Parathyroid adenoma (tissue), 2 donors: ENCODE data around the gene POLN.

Source experiments
- H2AFZ ChIP-seq: fragments of 300-600 bp; sonication (generic); one replicate; pipeline ENCODE4 v1.7.0; 2017; ENCODE audit warnings: antibody characterized with exemption, mild to moderate bottlenecking
- H3K27ac ChIP-seq: fragments of 300-600 bp; sonication (generic); one replicate; pipeline ENCODE4 v1.7.0; 2017
- H3K27me3 ChIP-seq: fragments of 300-600 bp; sonication (generic); one replicate; pipeline ENCODE4 v1.7.0; 2017; ENCODE audit warnings: low read length; ENCODE audit not compliant: control insufficient read depth, insufficient read depth
- H3K36me3 ChIP-seq: fragments of 300-600 bp; sonication (generic); one replicate; pipeline ENCODE4 v1.7.0; 2017; ENCODE audit warnings: low read length; ENCODE audit not compliant: control insufficient read depth, insufficient read depth
- H3K4me1 ChIP-seq: fragments of 300-600 bp; sonication (generic); one replicate; pipeline ENCODE4 v1.7.0; 2017; ENCODE audit warnings: control low read depth
- H3K4me2 ChIP-seq: fragments of 300-600 bp; sonication (generic); one replicate; pipeline ENCODE4 v1.7.0; 2017; ENCODE audit warnings: low read length
- H3K4me3 ChIP-seq: fragments of 300-600 bp; sonication (generic); one replicate; pipeline ENCODE4 v1.7.0; 2017; ENCODE audit warnings: low read depth, low read length
- H3K79me2 ChIP-seq: fragments of 300-600 bp; sonication (generic); one replicate; pipeline ENCODE4 v1.7.0; 2017; ENCODE audit warnings: control low read depth
- H3K9ac ChIP-seq: fragments of 300-600 bp; sonication (generic); one replicate; pipeline ENCODE4 v1.7.0; 2017; ENCODE audit warnings: mild to moderate bottlenecking
- H3K9me3 ChIP-seq: fragments of 300-600 bp; sonication (generic); one replicate; pipeline ENCODE4 v1.7.0; 2017; ENCODE audit warnings: low read length; ENCODE audit not compliant: control insufficient read depth
- CTCF ChIP-seq: fragments of 300-600 bp; sonication (generic); IDR thresholded peaks from one replicate; pipeline ENCODE4 v1.7.0; 2017; ENCODE audit warnings: antibody characterized with exemption, mild to moderate bottlenecking
- donor health status: primary hyperparathyroidism.

Gene POLN

DNA sequence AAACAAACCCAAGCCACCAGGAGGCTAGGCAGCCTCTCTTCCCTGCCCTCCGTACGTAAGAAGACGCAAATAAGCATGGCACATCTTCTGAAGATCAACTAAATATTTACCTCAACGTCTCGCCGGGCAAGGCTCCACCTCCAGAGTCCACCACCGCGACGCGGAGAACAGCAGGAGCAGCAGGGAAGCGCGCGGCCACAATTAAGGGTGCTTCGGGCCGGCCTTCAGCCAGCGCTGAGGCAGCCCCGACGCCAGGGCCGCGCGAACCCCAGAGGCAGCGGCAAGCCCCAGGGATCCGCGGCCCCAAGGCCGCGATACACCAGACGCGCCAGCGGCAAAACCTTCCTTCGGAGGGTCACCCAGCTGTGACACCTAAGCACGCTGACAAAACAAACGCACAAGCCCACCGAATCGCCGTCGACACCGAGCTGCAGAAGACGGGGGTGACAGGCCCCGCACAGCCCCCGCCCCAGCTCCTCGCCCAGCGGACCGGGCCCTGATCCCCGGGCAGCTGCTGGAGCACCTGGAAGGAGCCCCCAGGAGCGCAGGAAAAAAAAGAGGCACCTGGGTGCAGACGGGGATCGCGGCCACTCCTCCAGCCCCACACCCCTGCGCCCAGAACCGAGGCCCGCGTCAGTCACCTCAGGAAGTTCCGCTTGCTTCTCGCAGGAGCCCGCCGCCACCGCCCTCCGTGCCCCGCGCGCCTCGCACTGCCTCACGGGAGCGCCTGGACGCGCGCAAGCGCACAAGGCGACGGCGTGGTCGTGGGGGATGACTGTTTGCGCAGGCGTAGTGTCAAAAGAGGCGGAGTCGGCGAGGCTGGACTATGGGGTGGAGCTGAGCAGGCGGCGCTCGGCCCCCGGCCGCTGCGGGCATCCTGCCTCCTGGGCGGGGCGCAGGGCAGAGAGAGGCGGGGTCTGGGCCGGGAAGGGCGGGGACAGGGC, at the start of gene POLN, which contains the start of gene HAUS3:
Gene POLN, minus strand, starts transcription at position 712 of the 944 bp plus-strand sequence. CDS start 12,890 bp downstream, outside the sequence.
Gene HAUS3, minus strand, starts transcription at position 712 of the 944 bp plus-strand sequence. CDS start 1,175 bp downstream, outside the sequence.
- Histone ChIP-seq H3K4me1 (peaks cover 5% of the 10 kb centered on the region), H3K27ac (no peak within 1 kb of the TSS), H3K36me3 (no peaks in the 10 kb centered on the region), H3K9me3 (no peaks in the 10 kb centered on the region), H3K79me2 (peaks cover 7% of the 10 kb centered on the region), H3K4me2 (peak within 1 kb of the TSS; percentile 68), H3K4me3 (peak within 1 kb of the TSS; percentile 79), H2AFZ (peak within 1 kb of the TSS; percentile 77), H3K9ac (no peak within 1 kb of the TSS), H3K27me3 (no peaks in the 10 kb centered on the region)
- TF ChIP-seq CTCF = no peak

DNA sequence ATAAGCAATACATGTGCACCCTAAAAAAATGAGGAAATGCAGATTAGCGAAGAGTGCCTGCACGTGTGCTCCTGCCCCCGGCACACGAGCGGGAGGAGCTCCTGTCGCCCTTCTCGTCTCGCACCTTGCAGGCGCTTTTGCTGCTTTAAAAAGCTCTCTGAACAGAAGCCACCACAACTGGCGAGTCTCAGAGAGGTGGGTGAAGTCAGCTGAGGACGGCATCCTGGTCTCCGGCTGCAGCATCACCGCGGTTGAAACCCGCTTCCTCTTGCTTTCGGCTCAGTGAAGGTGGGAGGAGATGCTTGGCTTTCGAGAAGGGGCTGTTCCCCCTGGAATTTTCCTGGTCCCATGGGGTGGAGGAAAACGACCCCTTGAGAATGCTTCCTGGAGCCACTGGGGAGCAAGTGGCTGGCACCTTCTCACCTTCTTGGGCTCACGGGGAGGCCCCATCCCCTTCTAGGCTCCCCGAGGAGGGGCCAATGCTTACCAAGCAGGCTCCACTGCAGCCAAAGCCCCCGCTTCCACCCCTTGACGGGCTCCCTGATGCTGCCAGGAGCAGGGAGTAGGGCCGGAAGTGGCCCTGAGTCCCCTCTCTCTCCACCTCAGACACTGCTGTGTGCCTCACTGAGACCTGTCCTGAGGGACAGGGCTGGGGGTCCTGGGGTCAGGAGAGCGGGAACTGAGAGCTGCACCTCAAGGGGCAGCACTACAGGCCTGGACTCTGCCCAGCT, 49.2 kb upstream of the POLN start:
- H3K79me2 ChIP-seq = no peaks in the 10 kb centered on the region
- H3K9ac ChIP-seq = no peak overlapping the region
- H3K4me2 ChIP-seq = no peak overlapping the region
- H3K9me3 ChIP-seq = no peaks in the 10 kb centered on the region
- H3K27me3 ChIP-seq = no peaks in the 10 kb centered on the region
- no peak for TF ChIP-seq CTCF
- no peak overlapping the region for H3K27ac ChIP-seq
- H2AFZ ChIP-seq = no peak overlapping the region
- no peak overlapping the region for H3K4me3 ChIP-seq
- H3K36me3 ChIP-seq = no peaks in the 10 kb centered on the region
- no peaks in the 10 kb centered on the region for H3K4me1 ChIP-seq

DNA sequence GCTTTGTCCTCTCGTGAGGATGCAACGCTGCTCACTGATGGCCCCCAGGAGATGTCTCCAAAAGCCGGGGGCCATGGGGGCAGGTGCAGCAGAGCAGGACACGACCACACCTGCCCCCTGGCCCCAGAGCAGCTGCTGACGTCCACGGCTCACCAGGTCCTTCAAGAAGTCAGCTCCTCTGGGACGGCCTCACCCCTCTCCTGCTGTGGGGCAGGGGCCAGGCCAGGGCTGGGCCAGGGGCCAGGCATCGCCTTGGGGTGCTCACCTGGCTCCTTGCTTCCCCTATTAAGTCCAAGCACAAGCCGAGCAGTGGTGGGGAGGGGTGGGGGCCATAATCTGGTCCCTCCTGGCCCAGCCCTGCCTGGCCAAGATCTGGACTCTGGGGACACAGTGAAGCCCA, 48.6 kb upstream of the POLN start:
- H3K27me3 ChIP-seq = no peaks in the 10 kb centered on the region
- H3K4me3 ChIP-seq = no peak overlapping the region
- no peak overlapping the region for H2AFZ ChIP-seq
- no peak overlapping the region for H3K27ac ChIP-seq
- H3K36me3 ChIP-seq = no peaks in the 10 kb centered on the region
- H3K9ac ChIP-seq = no peak overlapping the region
- H3K4me1 ChIP-seq = no peaks in the 10 kb centered on the region
- no peaks in the 10 kb centered on the region for H3K9me3 ChIP-seq
- TF ChIP-seq CTCF = no peak
- H3K79me2 ChIP-seq = no peaks in the 10 kb centered on the region
- no peak overlapping the region for H3K4me2 ChIP-seq

- Histone ChIP-seq H3K9ac (no peak overlapping the region), H3K4me2 (no peak overlapping the region)
Observed at GRCh38 chr4:2289955-2290333, 48.0 kb upstream of the POLN start.

More at GRCh38 chr4:2289955-2290333, 48.0 kb upstream of the POLN start:
- no peak for TF ChIP-seq CTCF
- Histone ChIP-seq H3K36me3 (no peaks in the 10 kb centered on the region), H3K4me1 (no peaks in the 10 kb centered on the region), H3K4me3 (no peak overlapping the region), H2AFZ (no peak overlapping the region), H3K27ac (no peak overlapping the region), H3K79me2 (no peaks in the 10 kb centered on the region), H3K9me3 (no peaks in the 10 kb centered on the region), H3K27me3 (no peaks in the 10 kb centered on the region)
